Stimulated activated CD4-positive, alpha-beta T cell treated with anti-CD3 and anti-CD28 coated beads, TNF-alpha, amount 100 ng/mL, for 48 hours (primary cell): ENCODE measurements around the gene RGP1.

Experiments
- DNase-seq, 3 donors: peaks; one replicate each; pipeline ENCODE4 v3.0.0-alpha.2; 2020; ENCODE audit warnings: low read depth in 3 of 3

The RGP1 gene

GRCh38 chr9:35748858-35749514 is at the start of gene RGP1, which contains the start of gene GBA2:
RGP1 (plus strand) TSS chr9:35749287; CDS start chr9:35749756, 469 bp downstream.
GBA2 (minus strand) TSS chr9:35749228; CDS start chr9:35748704, 524 bp downstream.
- DNase-seq = peak in 1 of 3 donors; percentile 68

DNA sequence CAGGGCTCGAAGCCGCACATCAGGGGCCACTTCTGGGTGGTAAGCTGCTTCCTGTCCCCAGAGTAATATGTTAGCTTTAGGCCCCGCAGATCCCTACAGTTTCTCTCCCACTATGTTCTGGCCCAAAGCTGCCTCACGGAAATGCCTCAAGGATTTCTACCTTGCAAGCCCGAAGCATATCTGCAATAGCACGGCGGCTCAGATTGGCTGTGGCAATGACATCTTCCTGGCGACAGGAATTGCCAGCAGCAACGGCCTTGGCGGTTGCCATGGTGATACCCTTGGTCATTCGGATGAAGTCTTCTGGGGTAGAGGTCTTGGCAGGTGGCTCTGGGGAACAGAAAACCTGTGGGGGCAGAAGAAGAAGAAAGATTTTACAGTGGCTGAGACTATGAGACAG is 49.1 kb upstream of the RGP1 start:
- DNase-seq = no peak

GRCh38 chr9:35700942-35701341 is 48.1 kb upstream of the RGP1 start:
- no peak for DNase-seq

GRCh38 chr9:35702696-35703095 is 46.4 kb upstream of the RGP1 start:
- DNase-seq = no peak

- DNase-seq = no peak
These were observed 45.0 kb upstream of the RGP1 start for GRCh38 chr9:35703906-35704672.

DNA sequence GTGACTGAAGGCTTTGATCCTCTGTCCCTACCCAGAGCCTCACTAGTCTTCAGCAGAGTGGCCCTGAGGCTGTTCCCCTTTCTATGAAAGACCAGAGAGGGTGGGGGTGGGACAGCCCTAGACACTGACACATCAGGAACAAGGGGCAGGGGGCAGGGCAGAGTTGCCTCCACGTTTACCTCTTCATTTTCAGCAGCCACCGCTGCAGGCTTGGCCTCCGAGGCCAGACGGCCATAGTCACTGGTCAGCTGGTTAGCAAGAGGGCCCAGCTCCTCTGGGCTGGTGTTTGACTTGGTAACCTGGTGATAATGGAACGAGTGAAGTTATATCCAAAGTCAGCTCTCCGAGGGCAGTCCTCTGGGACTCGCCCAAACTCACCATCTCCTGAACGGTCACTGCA is 43.7 kb upstream of the RGP1 start:
- no peak for DNase-seq

- no peak for DNase-seq
These were observed 43.2 kb upstream of the RGP1 start for GRCh38 chr9:35705836-35706430.

GRCh38 chr9:35706951-35707350 is 42.1 kb upstream of the RGP1 start:
- no peak for DNase-seq

DNA sequence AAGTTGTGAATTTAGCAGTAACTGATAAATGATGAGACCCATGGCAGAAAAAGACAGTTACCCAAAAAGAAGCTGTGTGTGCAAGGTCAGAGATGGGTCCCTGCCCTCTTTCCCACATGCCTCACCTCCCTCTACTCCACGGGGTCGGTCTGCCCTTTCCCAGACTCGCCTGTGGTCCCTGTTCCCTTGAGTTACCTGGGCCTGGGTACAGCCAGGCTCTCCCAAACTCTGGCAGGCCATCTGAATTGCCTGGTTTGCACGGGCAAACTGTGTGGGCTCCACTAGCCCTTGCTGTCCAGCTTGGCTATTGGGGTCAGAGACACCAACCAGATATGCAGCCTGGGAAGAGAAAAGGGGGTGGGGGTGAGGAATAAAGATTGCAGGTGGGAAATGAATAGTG is 40.9 kb upstream of the RGP1 start:
- DNase-seq = no peak

GRCh38 chr9:35710818-35711500 is 38.1 kb upstream of the RGP1 start:
- no peak for DNase-seq

- DNase-seq = no peak
These were observed 37.3 kb upstream of the RGP1 start for GRCh38 chr9:35711501-35712428.

DNA sequence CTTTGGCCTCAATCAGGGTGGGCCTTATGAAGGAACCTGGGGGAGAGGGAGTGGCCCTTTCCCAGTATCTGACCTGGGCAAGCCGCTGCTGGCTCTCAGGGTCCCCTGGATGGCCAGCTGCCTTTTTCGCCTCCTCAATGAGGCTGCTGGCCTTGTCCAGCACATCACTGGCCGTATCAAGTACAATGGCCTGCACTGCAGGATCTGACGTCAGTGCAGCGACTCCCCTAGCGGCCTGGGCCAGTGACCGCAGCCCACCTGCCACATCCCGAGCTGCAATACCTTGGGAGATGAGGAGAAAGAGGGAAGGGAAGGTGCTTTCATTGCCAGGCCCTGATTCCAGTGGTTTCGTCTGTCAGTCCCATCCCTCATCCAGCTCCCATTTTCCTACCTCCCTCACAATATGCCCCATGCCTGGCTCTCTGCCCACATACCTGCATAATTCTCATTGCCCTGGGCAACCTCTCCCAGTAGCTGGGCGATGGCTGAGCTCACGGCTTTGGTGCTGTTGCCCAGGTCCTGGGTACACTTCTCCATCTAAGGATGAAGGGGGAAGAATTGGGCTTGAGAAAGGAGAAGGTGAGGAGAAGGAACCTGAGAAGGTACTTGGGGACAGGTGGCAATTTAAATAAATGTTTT is 36.2 kb upstream of the RGP1 start:
- no peak for DNase-seq

DNA sequence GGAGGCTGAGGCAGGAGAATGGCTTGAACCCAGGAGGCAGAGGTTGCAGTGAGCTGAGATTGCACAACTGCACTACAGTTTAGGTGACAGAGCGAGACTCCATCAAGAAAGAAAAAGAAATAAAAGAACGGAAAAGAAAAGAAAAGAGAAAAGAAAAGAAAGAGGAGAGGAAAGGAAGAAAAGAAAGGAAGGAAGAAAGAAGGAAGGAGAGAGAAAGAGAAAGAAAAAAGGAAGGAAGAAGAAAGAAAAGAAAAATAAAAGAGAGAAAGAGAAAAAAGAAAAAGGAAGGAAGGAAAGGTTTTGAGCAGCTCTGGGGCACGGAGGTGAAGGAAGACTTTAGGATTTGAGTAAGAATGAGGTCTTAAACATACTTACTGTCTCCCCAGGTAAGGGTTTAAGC is 35.5 kb upstream of the RGP1 start:
- DNase-seq = no peak

- DNase-seq = no peak
These were observed 35.0 kb upstream of the RGP1 start for GRCh38 chr9:35714123-35714522.

DNA sequence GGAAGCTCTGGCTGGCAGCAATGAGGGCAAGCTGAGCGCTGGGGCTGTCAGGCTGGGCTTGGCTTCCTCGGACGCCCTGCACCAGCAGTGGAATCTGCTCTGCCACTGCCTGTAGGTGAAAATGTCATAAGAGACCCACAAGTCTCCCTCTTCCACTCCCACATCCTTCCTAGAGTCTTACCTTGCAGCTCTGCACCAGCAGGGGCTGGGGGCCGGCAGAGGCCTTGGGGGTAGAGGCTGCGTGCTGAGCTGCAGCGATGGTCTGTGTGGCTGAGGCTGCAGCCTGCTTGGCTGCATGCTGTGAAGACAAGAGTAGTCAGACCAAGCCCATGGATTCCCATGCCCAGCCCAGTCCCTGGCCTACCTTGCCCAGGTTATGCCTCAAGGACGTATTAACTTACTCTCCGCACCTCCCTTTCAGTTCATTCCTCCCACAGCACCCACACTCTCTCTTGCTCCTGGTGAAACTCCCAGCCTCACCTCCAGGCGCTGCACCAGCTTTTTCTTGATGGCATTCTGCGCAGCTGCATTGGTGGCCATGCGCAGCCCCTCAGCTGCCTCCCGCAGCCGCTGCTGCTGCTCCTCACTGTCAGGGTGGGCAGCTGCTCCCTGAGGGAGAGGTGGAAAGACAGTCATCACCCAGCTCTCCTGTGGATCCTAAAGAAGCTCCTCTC is 34.4 kb upstream of the RGP1 start:
- no peak for DNase-seq

DNA sequence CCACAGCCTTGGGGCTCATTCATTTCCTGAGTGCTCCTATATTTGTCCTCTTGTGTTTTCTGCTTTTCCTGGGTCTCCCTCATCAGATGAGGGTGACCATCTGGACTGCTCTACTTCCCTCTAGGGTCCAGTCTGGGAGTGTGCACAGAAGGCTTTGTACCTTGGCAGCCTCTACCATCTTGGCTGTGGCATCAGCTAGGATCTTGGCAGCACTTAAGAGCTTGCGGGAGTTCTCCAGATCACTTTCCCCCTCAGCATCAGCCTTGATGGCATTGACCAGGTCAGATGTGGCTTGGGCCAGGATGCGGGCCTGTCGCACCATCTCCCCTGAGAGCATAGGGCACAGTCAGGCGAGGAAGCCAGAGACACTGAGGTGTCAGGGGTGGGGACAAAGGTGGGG is 32.9 kb upstream of the RGP1 start:
- DNase-seq = no peak

DNA sequence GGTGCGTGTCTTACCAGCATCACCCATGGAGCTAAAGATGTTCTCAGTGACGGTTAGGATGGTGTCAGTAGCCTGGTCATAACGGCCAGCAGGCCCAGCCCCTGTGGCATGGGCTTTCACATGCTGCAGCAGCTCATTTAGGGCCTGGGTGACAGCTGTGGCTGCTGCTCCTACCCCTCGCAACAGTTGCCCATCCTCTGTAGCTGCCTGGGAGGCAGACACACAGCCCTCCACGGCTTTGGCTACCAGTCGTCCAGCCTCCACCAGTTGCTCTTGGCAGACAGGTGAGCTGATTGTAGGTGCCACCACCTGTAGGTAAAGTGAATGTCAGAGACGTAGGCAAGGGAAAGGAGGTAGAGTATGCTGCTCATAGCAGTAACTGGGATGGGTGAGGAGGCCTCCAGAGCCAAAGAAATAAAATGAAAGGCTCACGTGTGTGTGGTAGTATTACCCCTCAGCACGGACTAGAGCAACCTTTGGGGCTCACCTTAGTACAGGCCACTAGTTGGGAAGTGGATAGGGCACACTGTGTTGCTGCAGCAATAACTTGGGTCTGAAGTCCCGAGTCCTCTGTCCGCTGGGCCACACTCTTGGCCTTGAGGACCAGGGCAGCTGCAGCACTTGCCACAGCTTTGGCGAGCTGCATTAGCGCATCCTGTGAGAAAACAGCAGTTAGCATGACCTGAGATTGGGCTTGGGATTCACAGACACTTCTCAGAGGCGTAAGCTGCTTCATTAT is 31.8 kb upstream of the RGP1 start:
- no peak for DNase-seq

DNA sequence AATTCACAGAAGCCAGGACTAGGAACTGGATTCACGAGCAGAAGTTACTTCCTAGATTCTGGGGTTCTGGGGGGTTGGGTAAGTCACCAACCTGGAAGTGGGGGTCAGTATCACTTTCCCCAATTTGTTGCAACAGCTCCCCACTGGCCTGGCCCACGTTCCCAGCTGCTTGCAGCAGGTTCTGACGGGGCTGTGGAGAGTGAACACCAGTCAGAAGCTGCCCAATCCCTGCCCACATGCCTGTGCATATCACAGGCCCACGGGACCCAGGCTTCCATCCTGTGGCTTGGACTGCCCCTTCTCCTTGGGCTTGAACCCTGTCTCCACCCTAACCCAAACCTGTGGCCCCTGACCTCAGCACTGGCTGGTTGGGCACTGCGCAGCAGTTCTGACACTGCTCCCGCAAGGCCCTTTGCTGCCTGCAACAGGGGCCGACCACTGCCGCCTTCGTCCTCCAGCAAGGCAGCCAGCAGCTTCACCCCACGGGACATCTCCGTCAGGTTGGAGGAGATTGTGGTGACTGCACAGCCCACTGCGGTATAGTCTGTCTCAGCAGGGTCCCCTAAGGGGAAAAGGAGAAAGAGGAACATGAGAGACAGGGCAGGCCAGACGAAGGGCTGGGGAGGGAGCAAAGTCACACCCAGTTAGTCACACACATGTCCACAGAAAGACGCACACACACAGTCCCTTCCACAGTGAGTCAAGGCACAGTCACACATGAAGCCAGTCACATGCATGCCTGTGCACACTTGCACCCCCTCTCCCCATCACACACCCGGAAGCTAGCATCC is 30.2 kb upstream of the RGP1 start:
- DNase-seq = no peak

DNA sequence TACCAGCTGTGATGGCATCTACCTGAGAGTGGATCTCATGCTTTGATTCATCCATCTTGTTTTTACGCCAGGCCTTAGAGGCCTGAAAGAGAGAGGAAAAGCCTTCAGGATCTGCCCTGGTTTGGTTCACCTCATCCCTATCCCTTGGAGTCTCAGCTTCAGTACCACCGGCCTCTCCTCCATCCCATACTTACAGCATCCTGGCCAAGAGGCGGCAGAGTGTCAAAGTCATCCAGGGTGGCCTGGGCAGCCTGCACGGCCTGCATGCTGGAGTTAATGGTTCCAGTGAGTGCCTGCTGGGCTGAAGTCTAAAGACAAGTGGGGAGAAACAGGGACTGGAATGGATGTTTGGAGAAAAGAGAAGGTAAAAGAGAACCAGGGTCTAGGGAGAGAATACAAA is 29.5 kb upstream of the RGP1 start:
- no peak for DNase-seq
